GM13977 (cell line): ENCODE results near the gene DDX31.

Experiments
- DNase-seq: peaks from one replicate; pipeline ENCODE4 v3.0.0; 2012; ENCODE audit warnings: low spot score
- CTCF ChIP-seq: IDR thresholded peaks from 2 replicates; pipeline ENCODE4 v1.5.1; 2012; ENCODE audit warnings: mild to moderate bottlenecking, control low read depth; ENCODE audit not compliant: insufficient read depth; ENCODE audit errors: extremely low read depth, missing control alignments
- in situ Hi-C: fragments of 300-500 bp; cut with MboI; formaldehyde crosslinking; loops from one replicate; pipeline ENCODE4 v1.12.0; 2022; ENCODE audit warnings: low sequenced_read_pairs, low pct_unique_long_range_greater_than_20kb, mixed read lengths, inconsistent platforms; ENCODE audit not compliant: unreplicated experiment

DDX31 gene

GRCh38 chr9:132610661-132611060 is 59.1 kb downstream of the DDX31 start:
- in situ Hi-C loops, result no loop called here
- DNase-seq, result no peak
- TF ChIP-seq CTCF, result no peak

- DNase-seq, result no peak
- TF ChIP-seq CTCF, result no peak
- in situ Hi-C loops, result no loop called here
Observed at GRCh38 chr9:132609829-132610228, 60.0 kb downstream of the DDX31 start.

GRCh38 chr9:132609184-132609583 is 60.6 kb downstream of the DDX31 start:
- DNase-seq, result no peak
- TF ChIP-seq CTCF, result no peak
- in situ Hi-C loops, result no loop called here

- TF ChIP-seq CTCF, result no peak
- DNase-seq, result no peak
- in situ Hi-C loops, result no loop called here
Observed at GRCh38 chr9:132606066-132606465, 63.7 kb downstream of the DDX31 start.

- no peak for TF ChIP-seq CTCF
- DNase-seq, result no peak
- in situ Hi-C loops, result no loop called here
Observed at GRCh38 chr9:132605387-132605786, 64.4 kb downstream of the DDX31 start.

- TF ChIP-seq CTCF, result no peak
- in situ Hi-C loops, result no loop called here
Observed at GRCh38 chr9:132602207-132602606, 67.6 kb downstream of the DDX31 start.

More at GRCh38 chr9:132602207-132602606, 67.6 kb downstream of the DDX31 start:
- no peak for DNase-seq
